Renal cortex interstitium (tissue), 11 donors: Measurements from ENCODE around the gene ZNF236. TPM values are rescaled to one million over a fixed set of nuclear protein-coding genes. Genes with fewer than 3 reads are reported as not detected.
"Not testable (repeated sequence)": the region's sequence is repeated elsewhere in the genome, so short reads cannot be mapped to it uniquely, and the experiment has no call there.

ENCODE experiments used
- DNase-seq, 11 donors: peaks; one replicate each; pipeline ENCODE4 v3.0.0-alpha.2; 2013; ENCODE audit warnings: low read depth in 9 of 11, low spot score in 4 of 11; ENCODE audit errors: extremely low read depth in 1 of 11
- polyA plus RNA-seq, 3 donors: library from polyadenylated mRNA; unstranded; fragments of 120-200 nt; gene quantifications; one replicate each; pipeline ENCODE4 v1.2.1, GENCODE V29; 2013; ENCODE audit not compliant: insufficient read length in 3 of 3

ZNF236 gene
- polyA plus RNA-seq, 3 donors = 8.8 to 12.3 (median 10.1) TPM

DNA sequence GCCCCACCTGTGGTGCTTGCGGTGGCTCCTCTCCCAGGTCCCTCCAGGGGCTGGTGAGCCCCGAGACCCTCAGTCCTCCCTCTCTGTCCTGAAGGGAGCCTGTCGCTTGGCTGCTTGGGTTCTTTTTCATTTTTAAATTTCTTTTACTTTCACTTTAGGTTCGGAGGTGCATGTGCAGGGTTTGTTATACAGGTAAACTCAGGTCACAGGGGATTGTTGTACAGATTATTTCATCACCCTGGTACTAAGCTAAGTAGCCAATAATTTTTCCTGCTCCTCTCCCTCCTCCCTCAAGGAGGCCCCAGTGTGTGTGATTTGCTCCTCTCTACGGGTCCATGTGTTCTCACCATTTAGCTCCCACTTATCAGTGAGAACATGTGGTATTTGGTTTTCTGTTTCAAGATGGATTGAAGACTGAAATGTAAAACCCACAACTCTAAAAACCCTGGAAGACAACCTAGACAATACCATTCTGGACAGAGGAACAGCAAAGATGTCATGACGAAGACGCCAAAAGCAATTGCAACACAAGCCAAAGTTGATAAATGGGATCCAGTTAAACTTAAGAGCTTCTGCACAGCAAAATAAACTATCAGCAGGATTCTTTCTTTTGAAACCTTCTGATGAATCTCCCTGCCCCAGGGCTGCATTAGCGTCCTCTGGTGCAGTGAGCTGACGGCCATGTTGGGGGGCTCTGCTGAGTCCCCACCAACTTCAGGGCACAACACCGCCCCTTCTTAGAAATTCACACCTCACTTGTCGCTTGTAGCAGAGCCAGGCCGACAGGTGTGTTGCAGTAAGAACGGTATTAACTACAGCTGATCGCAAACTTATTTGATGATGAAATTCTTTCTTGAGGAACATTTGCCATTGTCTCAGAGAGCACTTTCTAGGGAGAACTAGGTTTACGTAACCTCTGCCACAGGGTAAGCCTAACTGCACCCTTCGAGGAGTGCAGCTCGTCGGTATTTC is 135.3 kb downstream of the ZNF236 start:
- no peak for DNase-seq

DNA sequence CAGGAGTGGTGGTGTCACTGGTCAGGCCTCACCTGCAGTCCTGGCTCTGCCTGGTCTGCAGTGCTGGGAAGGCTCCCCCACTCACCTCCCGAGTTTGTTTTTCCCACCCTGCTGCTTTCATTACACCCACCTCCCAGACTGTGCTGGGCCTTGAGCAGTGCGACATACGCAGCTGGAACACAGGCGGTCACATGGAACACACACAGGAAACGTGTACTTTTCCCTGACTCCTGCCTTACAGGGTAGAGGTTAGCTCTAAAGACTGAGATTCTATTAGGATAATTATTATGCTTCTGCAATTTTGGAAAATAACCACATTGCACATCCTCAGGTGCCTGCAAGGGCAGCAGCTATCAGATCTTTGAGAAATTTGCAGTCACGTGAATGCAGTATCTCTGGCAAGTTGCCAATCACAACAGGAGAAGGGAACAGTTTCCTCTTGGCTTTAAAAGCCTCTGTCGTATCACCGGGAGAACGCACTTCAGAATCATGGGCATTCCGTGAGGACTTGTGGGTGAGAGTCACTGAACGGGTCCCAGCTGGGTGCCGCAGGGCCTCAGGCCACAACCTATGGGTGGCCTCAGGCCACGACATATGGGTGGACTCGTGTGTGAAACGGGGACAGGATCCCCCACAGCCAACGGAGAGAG is 136.5 kb downstream of the ZNF236 start:
- peak in 3 of 11 donors; percentile 40 to 52 (median 46) for DNase-seq

DNA sequence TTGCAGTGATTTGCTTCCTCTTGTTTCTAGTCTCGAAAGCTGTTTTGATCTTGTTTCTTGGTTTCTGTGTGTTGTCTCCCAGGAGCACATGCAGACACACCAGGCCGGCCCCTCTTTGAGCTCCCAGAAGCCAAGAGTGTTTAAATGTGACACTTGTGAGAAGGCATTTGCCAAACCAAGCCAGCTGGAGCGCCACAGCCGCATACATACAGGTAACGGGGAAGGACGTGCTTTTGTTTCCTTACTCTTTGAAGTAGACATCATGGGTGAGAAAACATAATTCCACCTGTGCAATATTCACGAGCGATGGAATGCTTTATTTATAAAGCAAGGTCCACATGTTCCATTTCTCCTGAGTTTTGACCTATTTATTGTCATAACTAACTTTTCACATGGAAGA is 137.2 kb downstream of the ZNF236 start:
- DNase-seq = no peak

DNA sequence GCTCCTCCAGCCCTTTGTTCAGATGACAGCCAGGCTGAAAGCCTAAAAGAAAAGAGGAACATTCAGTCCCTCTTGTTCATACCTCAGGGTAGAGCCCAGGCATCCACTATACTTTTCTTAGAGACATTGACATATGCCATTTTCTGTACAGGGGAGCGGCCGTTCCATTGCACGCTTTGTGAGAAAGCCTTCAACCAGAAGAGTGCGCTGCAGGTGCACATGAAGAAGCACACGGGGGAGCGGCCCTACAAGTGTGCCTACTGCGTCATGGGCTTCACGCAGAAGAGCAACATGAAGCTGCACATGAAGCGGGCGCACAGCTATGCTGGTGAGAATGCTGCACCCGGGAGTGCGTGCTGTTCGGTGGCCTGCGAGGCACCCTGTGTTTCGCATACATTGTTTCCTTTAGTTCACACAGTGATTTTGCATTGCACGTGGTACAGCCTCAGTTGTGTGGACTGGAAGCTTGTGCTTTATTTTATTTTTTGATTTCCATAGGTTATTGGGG is 138.2 kb downstream of the ZNF236 start:
- no peak for DNase-seq

DNA sequence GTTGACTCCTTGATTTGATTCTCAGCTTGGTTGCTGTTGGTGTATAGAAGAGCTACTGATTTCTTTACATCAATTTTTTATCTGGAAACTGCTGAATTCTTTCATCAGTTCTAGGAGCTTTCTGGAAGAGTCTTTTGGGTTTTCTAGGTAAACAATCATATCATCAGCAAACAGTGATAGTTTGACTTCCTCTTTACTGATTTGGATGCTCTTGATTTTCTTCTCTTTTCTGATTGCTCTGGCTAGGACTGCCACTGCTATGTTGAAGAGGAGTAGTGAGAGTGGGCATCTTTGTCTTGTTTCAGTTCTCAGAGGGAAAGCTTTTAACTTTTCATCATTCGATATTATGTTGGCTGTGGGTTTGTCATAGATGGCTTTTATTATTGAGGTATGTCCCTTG is 140.5 kb downstream of the ZNF236 start:
- no peak for DNase-seq

DNA sequence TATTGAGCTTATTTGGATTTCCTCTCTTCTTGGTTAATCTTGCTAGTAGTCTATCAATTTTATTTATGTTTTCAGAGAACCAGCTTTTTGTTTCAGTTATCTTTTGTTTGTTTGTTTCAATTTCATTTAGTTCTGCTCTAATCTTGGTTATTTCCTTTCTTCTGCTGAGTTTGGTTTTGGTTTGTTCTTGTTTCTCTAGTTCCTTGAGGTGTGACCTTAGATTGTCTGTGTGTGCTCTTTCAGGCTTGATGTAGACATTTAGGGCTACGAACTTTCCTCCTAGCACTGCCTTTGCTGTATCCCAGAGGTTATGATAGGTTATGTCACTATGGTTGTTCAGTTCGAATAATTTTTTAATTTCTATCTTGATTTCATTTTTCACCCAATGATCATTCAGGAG is 141.6 kb downstream of the ZNF236 start:
- DNase-seq = no peak

DNA sequence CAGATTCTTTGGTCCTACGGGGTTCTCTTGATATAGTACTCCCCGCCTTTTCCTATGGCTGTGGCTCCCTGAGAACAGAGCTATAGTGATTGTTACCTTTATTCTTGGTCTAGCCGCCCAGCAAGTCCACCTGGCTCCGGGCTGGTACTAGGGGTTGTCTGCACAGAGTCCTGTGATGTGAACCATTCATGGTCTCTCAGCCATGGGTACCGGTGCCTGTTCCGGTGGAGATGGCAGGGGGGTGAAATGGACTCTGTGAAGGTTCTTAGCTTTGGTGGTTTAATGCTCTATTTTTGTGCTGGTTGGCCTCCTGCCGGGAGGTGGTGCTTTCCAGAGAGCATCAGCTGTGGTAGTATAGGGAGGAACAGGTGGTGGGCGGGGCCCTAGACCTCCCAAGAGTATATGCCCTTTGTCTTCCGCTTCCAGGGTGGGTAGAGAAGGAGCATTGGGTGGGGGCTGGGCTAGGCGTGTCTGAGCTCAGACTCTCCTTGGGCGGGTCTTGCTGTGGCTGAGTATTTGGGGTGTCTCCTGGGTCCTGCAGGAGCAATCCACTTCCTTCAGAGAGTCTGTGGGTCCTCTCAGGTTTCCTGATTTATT is 143.3 kb downstream of the ZNF236 start:
- DNase-seq = not testable (repeated sequence)

DNA sequence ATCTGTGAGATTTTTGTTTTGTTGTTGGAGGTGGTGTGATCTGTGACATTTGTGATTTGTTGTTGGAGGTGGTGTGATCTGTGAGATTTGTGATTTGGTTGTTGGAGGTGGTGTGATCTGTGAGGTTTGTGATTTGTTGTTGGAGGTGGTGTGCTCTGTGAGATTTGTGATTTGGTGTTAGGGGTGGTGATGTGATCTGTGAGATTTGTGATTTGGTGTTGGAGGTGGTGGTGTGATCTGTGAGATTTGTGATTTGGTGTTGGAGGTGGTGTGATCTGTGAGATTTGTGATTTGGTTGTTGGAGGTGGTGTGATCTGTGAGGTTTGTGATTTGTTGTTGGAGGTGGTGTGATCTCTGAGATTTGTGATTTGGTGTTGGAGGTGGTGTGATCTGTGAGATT is 144.9 kb downstream of the ZNF236 start:
- DNase-seq = not testable (repeated sequence)

DNA sequence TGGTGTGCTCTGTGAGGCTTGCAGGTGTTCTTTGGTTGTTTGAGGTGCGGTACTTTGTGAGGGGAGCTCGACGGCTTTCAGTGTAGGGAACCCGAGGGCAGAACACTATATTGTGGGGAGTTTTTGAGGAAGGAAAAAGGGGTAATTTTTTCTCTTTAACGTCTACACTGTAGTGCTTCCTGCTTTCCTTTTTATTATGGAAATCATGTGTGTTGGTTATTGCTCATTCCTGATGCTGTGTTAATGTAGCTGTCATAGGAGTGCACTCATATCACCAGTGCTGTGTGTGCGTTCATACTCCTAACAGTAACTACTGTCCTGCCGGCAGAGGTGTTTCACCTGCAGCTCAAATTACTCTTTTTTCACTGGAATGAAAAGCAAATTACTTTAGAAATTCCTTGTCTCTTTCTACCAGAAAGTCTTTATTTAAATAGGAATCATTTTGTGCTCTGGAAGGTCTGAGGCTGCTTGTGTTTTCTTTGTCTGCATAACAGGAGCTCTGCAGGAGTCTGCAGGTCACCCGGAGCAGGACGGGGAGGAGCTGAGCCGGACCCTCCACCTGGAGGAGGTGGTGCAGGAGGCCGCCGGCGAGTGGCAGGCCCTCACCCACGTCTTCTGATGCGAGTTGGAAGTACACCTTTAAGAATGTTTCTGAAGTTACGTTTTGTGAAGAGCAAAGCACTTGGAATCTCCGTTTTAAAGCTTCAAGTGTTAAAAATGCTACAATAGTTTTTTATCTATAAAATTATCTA is 145.5 kb downstream of the ZNF236 start:
- no peak for DNase-seq

DNA sequence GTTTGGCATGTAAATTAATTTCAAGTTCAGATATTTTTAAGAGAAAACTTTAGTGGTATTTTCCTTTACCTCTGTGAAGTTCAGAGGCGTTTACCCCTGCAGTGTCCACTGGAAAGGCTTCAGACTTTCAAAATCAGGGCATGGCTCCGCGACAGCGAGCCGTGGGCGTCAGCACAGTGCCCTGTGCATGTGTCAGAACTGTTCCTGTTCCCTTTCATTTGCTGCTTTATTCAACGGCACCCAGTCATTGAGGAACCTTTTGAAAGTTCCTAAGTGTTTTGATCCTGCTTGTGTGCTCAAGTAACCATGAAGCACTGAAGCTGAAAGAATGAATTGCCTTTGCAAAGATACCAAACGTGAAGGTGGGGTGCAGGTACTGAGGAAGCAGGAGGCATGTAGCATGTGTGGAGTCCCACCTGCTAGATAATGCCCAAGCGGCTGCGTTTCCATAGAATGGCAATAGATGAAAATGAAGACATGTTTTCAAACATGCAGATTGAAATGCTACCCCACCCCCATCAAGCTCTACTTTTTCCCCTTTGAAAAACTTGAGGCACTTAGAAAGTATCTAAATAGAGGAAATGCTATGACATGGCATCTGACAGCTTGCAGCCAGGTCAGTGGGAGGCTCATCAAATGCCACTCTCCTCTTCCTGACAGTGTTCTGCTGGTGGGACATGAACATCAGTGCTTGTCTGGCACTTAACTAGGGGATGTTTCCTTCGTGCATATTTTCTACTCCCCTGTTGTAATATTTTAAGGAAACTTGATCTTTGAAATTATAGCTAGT is 148.6 kb downstream of the ZNF236 start:
- DNase-seq = no peak

DNA sequence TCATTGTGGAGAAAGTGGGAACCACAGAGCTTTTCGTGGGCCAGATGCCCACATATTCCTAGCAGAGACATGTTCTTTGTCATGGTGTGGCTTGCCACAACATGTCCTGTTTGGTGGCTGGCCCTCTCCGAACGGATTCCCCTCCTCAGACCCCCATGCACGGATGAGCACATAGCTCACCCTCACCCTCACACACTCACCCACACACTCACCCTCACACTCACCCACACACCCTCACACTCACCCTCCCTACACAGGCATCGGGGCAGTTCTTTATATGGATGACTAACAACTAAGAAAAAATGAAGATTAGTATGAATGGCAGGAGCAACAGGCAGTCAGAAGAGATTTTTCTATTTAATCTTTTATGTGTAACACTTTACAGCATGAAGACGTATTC is 149.9 kb downstream of the ZNF236 start:
- DNase-seq = no peak

DNA sequence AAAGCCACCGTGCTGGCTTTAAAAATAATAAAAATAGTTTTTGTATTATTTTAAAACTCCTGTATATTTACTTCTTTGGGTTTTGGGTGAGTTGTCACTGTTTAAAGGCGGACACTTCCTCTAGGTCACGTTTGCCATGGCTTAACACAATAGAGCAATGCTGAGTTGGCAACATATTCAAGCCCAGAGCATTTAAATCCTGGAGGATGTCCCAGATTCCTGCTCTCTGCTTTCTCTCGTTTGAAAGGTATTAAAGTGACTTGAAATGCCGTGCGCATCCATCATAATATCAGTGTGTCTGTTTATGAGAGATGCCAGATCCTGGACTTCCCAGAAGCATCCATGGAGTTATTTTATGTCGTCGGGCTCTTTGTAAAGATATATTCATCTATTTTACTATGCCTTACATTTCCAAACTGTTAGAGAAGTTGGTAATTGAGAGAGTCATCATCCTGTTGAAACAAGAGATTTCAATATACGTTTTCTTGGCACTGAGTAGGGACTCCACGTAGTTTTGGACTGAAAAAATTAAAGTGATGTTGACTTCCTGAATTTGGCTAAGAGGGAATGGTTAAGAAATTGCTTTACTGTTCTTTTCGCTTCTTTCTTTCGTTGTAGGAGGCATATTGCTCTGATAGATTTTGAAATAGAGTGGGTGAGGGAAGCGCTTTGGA is 150.6 kb downstream of the ZNF236 start:
- no peak for DNase-seq

DNA sequence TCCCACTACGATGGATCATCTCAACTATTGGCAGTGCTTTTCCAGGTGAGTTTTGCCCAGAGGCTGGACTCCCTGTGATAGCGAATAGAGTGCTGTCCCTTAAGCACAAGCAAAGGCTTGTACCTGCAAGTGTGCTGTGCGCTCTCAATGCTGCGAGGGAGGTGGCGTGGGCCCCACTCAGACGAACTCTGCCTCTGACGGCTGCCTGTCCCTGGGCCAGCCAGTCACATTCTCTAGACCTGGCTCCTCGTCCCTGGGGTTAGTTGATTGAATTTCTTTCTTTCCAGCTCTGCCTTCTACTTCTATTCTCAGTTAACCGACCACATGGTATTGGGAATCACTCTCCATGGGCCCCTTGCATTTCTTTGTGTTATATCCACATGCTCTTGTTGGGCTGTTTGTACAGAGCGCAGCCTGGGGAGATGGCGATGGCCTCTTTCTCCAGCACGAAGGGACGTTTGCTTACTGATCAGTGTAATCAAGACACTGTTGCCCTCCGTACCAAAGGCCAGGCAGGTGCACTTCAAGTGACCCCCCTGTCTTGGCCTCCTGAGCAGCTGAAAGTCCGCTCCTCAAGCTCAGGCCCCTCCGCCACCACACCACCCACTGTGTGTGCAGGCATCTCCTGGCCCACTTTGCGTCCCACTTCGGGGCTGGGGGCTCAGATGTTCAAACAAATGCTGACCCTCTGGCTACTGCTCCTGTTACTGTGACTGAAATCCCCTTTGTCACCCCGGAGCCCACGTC is 151.3 kb downstream of the ZNF236 start:
- no peak for DNase-seq

DNA sequence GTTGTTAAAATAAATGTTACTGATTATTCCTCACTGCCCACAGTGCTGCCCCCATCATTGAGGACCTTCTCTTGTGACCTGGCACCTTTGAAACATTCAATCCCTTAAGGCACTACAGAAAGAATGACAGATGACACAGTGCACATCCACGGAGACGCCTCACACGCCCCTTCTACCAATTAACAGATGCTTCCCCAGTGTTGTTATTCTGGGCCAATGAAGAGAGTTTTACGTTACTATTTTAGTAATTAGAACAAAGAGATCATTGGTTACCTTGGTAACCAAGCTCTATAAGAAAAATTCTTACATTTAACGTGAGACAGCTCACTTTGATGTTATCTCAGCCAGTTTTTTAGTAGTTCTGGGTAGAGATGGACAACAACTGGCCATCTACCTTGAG is 152.0 kb downstream of the ZNF236 start:
- no peak for DNase-seq

DNA sequence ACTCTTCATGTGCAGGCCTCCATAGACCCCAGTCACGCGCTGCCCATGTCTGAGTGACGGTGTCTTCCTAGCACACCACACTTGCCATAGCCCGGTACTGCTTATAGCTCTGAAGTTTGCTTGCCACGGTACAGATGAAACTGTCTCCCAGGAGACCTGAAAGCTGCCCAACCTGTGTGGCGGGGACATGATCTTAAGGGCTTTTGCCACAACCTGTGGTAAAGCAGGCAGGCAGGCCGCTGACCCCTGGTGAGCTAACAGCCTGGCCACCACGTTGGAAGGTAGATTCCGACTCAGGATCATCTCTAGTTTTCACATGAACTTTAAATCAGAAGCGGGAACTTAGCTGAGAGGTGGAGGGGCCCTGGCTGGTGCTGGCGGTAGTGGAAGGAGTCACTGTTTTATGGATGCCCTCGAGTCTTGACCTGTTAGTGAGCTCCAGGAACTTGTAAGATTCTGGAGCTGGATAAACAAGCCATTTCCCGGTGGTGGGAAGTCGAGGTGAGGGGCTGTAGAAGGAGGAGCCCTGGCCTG is 153.3 kb downstream of the ZNF236 start:
- no peak for DNase-seq

DNA sequence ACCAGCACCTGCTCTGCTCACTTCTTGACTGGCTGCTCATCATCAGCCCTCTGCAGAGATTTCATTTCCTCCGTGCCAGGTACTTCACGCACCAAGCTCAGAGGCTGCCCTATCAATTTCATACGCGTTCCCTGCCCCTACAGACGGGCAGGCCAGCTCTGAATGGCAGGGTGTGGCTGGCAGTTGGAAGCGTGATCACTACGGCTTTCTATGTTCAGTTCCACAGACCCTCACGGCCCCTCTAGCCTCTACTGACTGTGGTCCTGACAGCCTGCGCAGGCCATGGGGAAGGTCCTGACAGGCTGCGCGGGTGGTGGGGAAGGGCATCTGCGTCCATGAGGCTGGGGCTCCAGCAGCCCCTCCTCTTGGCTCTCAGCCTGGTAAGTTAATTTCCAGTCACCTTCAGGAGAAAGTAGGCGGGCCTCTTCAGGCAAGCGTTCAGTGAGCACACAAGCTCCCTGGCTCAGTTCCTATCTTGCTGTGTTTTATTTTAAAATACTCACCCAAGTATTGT is 154.8 kb downstream of the ZNF236 start:
- DNase-seq = no peak
